Non-pigmented ciliary epithelial cell (primary cell): ENCODE measurements around the gene OR13C9.
"Not testable (repeated sequence)": the region's sequence is repeated elsewhere in the genome, so short reads cannot be mapped to it uniquely, and the experiment has no call there.

Source experiments
- DNase-seq: peaks from one replicate; pipeline ENCODE4 v3.0.0-alpha.2; 2010; ENCODE audit warnings: low read depth

Gene OR13C9

GRCh38 chr9:104618104-104618503 lies at the start of gene OR13C9:
OR13C9 (minus strand) TSS chr9:104618204; CDS start chr9:104618204, 0 bp downstream.
- DNase-seq, result no peak

GRCh38 chr9:104658496-104659195 lies 40.6 kb upstream of the OR13C9 start:
- DNase-seq, result no peak

DNA sequence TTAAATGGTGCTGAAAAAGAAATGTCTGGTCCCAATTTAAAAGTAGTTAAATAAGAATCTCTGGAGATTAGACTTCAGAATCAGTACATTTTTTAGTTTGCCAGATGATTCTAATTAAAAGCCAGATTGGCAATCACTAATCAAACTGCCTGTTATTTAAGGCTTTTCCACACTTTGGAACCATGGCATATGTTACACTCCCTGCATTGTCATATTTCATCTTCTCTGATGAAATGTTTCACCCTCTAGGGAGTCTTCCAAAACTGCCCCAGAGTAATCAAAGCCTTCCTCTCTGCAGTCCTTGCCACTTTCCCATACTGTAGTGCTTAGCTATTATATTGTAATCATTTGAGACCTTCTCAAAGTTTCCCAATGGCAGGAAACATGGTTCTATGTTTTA lies 17.5 kb upstream of the OR13C9 start:
- DNase-seq, result no peak

DNA sequence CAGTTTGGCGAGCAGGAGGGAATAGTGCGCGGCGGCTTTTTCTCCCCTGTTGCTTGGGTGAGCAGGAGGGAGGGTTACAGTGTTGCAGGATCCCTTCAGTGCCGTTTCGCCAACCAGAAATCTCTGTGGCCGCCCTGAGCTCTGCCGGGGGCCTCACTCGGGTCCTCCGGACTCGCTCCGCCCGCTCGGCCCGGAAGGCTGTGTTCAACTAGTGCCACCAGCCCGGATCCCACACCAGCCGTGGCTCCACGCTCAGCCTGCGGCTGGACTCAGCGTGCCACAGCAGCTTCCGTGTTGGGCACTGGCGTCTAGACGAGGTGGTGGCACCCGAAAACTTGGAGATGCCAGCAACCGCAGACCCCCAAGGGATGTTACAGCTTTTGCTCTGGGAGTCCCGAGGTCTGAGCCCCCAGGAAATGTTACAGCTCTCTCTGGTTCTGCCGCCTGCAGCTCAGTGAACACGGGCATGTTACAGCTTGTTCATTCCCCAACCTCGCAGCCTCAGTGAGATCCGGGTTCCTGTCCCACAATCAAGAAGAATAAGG lies 16.0 kb upstream of the OR13C9 start:
- no peak for DNase-seq

- DNase-seq, result not testable (repeated sequence)
Measured at GRCh38 chr9:104625964-104626363, 8.0 kb upstream of the OR13C9 start.

GRCh38 chr9:104617418-104617817 lies 586 bp downstream of the OR13C9 start:
- no peak for DNase-seq

DNA sequence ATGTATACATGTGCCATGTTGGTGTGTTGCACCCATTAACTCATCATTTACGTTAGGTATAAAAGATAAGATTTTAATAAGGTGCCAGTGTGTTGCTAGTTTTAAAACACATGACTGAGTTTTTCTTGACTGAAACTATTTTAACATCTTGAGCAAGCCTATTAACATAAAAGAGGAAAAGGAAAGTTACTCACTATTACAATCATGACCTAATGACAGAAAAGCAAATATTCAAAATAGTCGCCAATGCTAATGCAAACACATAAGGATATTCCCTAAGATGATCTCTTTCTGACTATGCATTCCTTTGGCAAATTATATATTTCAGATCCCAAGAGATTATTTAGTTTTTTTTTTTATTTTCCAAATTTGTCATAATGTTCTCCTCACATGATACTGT lies 6.8 kb downstream of the OR13C9 start:
- DNase-seq, result no peak

- DNase-seq, result no peak
Measured at GRCh38 chr9:104608336-104608735, 9.7 kb downstream of the OR13C9 start.

GRCh38 chr9:104606152-104606551 lies 11.9 kb downstream of the OR13C9 start:
- DNase-seq, result no peak

DNA sequence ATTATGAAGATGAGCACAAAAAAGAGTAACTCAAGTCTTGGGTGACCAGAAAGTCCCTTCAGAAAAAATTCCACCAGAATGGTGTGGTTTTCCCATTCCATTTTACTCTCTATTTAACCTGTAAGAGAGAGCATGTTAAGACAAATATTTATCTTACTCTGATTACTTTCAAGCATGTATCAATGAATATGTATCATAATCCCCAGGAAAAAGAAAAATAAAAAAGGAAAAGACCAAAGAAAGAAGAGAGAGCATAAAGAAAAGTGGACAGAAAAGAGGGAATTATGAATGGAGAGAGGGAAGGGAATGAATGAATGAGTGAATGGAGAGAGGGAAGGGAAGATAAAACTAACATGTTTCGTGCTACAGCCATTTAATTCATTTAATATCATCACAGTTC lies 12.5 kb downstream of the OR13C9 start, which contains the start of gene OR13C2:
TSS of gene OR13C2 (minus strand) at position 101 of the 400 bp plus-strand sequence. CDS start at position 101, 0 bp downstream.
- not testable (repeated sequence) for DNase-seq

- no peak for DNase-seq
Measured at GRCh38 chr9:104604801-104605200, 13.2 kb downstream of the OR13C9 start.

DNA sequence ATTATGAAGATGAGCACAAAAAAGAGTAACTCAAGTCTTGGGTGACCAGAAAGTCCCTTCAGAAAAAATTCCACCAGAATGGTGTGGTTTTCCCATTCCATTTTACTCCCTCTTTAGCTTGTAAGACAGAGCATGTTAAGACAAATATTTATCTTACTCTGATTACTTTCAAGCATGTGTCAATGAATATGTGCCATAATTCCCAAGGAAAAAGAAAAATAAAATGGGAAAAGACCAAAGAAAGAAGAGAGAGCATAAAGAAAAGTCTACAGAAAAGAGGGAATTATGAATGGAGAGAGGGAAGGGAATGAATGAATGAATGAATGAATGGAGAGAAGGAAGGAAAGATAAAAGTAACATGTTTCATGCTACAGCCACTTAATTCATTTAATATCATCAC lies 18.7 kb downstream of the OR13C9 start, which contains the start of gene OR13C5:
TSS of gene OR13C5 (minus strand) at position 101 of the 400 bp plus-strand sequence. CDS start at position 101, 0 bp downstream.
- DNase-seq, result not testable (repeated sequence)

GRCh38 chr9:104598749-104599148 lies 19.3 kb downstream of the OR13C9 start:
- DNase-seq, result not testable (repeated sequence)

DNA sequence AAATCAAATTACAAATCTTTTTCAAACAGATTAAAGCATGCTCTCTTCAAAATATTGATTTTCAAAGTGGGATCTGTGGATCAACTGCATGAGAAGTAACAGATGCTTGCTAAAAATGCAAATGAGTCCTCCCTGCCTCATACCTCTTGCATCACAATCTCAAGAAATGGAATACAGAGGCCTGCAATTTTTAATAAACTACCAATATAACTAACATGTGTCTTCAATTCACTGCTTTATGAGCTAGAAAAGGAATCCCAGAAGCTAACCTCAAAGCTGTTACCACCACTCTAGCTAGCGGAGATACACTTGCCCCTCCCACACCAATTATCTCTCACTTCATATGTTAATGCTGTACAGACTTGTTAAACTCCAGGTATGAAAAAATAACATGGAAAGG lies 28.4 kb downstream of the OR13C9 start:
- DNase-seq, result no peak

DNA sequence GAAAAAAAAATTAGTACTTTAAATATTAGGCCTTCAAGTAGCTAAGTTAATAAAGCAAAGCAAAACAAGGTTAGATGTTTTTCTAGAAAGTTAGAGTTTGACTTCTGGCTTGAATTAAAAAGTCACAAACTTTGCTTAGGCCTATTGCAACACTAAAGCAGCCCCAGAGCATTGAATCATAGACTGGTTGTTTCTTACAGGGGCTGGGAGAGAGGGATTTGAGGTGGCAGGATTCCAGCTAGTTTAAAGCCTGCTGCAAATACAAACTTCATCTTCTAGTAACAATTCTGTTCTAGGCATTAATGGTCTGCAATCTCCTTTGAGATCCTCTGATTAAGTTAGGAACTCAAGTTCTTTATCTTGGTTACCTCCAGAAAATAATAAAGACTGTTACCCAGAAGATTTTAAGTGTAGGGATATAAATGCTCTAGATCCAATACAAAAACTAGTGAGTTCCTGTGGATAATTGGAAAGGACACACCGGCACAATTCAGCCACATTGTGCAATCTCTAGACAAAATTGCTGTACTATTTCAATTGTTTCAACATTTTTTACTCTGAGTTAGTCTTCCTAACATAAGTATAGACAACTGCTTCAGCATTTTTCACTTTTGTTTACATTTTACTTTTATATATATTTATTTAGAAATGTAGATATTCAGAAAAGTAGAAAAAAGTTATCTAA lies 31.4 kb downstream of the OR13C9 start:
- no peak for DNase-seq

GRCh38 chr9:104580562-104580961 lies 37.4 kb downstream of the OR13C9 start:
- DNase-seq, result no peak

DNA sequence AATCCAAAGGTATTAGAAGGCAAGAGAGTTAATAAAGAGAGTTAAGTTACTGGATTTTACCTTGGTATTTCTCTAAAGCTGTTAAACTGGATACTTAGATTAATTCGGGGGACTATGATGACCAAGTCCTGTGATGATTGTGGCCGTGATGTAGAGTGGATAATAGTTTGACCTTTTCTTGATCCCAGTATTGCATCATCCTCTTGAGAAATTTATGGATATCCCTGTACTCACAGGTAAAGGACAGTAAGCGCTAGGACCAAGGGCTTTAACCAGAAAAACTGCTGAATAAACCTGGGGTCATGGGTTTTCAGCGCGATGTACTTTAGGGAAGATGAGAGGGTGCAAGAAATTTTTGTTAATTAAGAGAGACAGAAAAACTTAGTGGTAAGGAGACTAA lies 40.7 kb downstream of the OR13C9 start:
- DNase-seq, result no peak

GRCh38 chr9:104575456-104575855 lies 42.5 kb downstream of the OR13C9 start:
- DNase-seq, result no peak

GRCh38 chr9:104572612-104573011 lies 45.4 kb downstream of the OR13C9 start:
- no peak for DNase-seq

DNA sequence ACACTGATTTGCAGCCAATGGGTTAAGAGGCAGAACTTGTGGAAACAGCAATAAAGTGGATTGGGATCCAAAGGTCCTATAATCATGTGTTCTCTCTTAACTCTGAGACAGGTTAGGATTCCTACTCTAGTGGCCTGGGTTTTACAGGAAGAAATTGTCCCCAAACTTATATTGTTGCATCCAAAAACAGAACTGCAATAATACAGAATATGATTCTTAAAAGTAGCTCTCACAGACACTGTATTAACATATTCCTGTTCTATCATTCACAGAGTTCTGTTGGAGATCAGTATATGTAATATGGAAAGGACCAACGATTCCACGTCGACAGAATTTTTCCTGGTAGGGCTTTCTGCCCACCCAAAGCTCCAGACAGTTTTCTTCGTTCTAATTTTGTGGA lies 49.1 kb downstream of the OR13C9 start, which contains the start of gene OR13C8:
TSS of gene OR13C8 (plus strand) at position 301 of the 400 bp plus-strand sequence. CDS start at position 301, 0 bp downstream.
- no peak for DNase-seq
